Glomerular endothelial cell (primary cell): ENCODE data around the gene ZNF182. TPM values are rescaled to one million over a fixed set of nuclear protein-coding genes. Genes with fewer than 3 reads are reported as not detected.
"Not testable (repeated sequence)": the region's sequence is repeated elsewhere in the genome, so short reads cannot be mapped to it uniquely, and the experiment has no call there.

Experiments
- DNase-seq: peaks from one replicate; pipeline ENCODE4 v3.0.0-alpha.2; 2011; ENCODE audit warnings: low read depth, low spot score; ENCODE audit errors: extremely low read depth
- total RNA-seq: library from RNA; depleted of rRNA; stranded (reverse); fragments of >200 nt; gene quantifications from 2 replicates; pipeline ENCODE4 v1.2.3, GENCODE V29; 2015

The ZNF182 gene
- total RNA-seq, 1 donor from 2014 or later: 3.4 TPM

DNA sequence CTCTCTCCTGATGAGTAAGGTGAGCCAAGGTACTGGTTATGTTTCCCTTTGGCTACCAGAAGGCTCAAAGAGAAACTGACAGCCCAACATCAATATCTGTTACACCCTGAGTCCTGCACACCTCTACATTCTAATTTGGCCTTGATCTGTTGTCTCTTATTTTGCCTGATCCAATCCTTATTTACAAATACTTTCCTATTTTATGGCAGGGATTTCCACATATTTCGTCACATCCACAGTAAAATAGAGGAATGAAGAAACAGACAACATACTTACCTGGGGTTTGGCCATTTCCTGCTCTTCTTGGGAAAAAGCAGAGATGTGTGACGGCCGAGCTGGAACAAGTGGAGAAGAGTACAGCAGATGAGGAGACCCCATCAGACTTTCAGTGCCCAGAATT, 1.5 kb downstream of the ZNF182 start:
- DNase-seq: no peak

DNA sequence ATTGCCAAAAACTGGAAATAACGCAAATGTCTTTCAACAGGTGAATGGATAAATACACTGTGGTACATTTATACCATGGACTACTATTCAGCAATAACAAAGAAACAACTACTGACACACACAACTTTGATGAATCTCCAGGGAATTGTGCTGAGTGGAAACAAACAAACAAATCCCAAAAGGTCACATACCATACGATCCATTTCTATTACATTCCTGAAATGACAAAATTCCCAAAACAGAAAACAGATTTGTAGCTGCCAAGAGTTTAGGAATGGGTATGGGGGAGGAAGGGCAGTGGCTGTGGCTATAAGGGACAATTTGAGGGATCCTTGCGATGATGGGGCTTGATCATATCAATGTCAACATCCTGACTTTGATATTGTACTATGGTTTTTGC, 2.5 kb downstream of the ZNF182 start:
- no peak for DNase-seq

DNA sequence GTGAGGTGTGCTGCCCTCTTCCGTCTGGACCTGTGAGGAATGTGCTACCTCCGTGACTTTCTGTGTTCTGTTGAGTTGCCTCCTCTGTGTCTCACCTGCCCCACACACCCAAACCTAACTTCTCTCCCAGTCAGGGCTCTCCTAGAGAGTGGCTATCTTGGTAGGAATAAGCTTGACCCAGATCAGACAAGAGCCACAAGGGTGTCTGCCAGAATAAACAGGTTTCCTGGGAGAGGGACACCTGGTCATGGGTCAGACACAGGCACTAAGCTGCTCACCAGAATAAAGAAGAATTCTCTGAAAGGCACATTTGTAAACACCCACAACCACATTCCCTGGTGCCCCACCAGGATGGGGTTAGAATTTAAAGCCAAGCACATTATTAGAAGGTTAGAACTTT, 11.1 kb downstream of the ZNF182 start:
- no peak for DNase-seq

DNA sequence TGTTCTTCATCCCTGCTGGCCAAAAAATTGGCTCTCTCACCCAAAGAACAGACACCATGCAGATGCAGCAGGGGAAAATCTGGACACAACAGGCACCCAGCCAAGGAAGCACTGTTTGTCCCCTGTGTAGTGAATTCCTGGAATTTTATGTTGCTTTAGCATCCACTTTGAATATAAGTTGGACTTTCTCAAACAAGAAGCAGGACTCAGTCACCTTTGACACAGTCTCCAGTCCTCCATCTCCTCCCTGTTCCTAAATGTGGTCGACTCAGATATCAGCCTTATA, 11.8 kb downstream of the ZNF182 start:
- DNase-seq: no peak

DNA sequence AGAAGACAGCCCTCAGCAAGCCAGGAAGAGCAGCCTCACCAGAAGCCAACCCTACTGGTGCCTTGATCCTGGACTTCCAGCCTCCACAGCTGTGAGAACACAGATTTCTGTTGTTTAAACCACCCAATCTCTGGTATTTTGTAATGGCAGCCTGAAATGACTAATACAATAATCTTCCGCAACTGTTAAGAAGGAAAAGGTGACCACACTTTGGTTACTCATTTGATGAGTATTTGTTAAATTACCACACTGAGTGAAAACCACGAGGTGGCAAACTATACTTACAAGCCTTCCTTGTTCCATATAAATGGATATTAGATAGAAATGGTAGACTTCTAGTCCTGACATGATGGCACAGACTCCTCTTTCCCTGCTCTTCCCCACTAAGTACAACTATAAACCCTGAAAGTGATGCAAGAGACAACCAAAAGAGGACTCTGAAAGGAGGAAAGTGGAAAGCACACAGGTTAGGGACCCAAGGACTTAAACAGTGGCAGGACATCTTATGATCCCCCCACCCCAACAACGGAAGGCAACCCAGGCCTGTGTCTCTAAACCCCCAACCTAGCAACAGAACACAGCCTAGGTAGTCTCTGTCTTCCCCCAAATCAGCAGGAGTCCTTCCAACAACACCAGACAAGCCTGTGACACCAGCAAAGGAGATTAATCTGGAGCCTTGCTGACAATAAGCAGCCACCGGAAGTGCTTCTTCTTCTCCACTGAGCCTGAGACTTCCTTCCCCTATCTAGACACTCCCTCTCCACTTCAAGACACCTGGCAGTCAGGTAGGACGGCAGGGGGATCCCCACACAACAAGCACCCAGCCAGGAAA, 12.3 kb downstream of the ZNF182 start:
- DNase-seq: no peak

DNA sequence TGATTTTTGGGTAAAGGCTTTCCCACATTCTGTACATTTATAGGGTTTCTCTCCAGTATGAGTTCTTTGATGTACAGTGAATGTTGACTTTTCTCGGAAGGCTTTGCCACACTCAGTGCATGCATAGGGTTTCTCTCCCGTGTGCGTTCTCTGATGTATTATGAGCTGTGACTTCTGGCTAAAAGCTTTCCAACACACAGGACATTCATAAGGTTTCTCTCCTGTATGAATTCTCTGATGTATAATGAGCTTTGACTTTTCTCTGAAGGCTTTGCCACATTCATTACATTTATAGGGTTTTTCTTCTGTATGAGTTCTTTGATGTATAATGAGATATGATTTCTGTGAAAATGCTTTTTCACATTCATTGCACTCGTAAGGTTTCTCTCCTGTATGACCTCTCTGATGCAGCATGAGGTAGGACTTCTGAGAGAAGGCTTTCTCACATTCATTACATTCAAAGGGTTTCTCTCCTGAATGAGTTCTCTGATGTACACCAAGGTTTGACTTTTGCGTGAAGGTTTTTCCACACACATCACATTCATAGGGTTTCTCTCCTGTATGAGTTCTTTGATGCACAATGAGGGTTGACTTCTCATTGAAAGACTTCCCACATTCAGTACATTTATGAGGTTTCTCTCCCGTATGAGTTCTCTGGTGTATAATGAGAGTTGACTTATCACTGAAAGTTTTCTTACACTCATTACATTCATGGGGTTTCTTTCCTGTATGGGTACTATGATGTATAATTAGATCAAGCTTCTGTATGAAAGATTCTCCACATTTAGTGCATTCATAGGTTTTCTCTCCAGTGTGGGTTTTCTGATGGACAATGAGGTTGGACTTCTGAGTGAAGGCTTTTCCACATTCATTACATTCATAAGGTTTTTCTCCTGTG, 27.3 kb downstream of the ZNF182 start:
- no peak for DNase-seq

DNA sequence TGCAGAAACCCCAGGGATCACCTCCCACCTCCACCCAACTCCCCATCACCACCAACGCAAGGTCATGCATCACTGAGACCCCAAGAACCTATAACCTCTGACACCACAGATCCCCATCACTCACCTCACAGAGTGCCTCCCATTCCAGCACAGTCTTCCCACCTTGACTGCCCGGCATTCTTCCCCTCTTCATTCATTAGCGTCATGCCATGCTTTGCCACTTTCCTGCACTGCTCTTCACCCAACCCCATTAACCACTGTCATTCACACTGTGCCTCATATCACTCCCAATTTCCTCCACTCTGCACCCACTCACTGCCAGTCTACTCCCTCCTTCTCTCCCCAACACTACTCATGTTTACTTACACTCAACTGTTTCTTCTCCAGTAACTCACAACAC, 30.6 kb downstream of the ZNF182 start:
- DNase-seq: no peak

DNA sequence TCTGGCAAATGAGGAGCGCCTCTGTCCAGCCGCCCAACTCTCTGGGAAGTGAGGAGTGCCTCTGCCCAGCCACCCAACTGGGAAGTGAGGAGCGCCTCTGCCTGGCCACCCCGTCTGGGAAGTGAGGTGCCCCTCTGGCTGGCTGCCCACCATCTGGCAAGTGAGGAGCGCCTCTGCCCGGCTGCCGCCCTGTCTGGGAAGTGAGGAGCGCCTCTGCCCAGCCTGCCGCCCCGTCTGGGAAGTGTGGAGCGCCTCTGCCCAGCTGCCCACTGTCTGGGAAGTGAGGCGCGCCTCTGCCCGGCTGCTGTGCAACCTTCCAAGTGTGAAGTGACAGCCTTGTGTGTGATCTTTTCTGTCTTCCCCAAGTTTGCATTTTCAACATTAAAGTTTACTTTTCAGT, 38.3 kb downstream of the ZNF182 start:
- DNase-seq: not testable (repeated sequence)

DNA sequence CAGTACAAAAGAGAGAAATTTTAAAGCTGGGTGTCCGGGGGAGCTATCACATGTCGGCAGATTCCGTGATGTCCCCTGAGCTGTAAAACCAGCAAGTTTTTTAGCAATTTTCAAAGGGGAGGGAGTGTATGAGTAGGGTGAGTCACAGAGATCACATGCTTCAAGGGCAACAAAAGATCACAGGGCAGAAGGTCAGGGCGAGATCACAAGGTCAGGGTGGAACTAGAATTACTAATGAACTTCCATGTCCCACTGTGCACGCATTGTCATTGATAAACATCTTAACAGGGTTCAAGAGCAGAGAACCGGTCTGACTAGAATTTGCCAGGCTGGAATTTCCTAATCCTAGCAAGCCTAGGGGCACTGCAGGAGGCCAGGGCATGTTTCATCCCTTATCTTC, 42.0 kb downstream of the ZNF182 start:
- DNase-seq: not testable (repeated sequence)

DNA sequence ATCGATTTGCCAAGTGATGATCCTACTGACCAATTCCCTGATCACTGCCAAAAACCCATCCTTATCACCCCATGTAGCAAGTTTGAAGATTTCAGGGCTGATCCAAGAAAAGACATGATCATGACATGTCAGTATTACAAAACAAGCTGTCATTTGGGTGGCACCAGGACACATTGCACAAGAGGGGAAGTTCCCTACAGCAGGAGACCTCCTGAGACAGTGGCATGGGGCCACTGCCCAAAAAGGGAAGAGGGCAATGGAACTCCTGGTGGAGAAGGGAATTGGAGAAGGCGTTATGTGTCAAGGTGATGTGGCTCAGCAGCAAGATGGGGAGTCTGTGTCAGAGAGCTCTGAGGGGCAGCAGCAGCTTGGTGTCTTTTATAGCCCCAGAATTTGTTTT, 43.4 kb downstream of the ZNF182 start:
- DNase-seq: no peak

DNA sequence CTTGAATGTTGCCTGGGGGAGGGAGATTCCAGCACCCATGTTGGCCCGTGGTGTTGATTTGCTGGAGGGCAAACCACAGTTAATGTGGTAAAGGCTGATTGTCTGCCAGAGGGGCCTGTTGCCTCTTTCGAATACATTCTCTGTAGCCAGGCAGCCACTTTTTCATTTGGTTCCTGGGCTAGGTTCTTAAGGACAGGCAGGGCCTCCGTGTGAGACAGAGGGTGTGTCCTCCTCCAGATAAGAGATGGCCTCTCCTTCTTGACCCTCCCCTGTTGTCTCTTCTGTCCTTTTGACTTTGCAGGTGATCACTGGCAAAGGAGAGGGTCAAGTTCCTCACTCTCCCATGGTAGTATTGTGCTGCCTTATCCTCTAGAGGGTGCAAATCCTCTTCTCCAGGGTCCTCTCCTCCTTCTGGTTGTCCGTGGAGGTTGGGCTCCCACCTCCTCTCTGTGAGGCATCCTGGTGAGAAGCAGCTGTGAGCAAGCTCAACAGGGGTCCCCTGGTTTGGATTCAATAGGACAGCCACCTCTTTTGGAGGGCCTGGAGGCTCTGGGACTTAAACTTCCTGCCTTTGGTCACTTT, 44.9 kb downstream of the ZNF182 start:
- no peak for DNase-seq

DNA sequence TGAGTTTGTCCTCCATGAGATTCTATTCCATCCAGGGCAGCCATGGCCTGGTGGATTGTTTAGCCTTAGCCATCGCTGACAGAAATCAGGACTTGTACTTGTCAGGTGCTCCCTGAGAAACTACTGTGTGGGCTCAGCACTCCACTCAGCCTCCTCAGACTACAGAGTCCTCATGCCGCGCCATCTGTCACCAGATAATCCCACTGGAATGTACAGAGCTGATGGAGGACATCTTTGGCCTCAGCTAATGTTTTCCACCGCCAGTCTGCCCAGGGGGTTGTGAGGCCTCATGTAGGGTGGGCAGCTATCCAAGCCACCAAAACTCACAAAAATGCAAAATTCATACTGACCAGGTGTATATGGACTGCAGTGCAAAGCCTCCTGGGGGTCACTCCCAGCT, 45.6 kb downstream of the ZNF182 start:
- DNase-seq: not testable (repeated sequence)

DNA sequence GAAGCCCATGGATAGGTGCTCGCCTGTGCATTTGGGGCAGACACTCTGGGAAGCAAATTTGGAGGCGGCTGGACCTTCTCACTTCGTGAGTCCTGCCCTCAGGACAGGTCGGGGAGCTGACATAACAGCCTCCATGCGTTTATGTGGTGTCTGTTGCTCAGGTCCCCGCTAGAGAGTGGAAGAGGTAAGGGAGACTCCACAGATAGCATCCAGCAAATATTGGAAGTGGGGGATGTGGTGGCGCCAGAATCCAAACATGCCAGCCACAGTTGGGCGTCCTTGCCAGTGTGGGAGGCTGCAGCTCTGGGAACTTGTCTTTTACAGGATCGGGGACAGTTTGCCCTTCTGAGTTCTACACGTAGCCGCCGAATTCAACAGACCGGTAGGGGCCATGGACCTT, 47.8 kb downstream of the ZNF182 start:
- DNase-seq: no peak

DNA sequence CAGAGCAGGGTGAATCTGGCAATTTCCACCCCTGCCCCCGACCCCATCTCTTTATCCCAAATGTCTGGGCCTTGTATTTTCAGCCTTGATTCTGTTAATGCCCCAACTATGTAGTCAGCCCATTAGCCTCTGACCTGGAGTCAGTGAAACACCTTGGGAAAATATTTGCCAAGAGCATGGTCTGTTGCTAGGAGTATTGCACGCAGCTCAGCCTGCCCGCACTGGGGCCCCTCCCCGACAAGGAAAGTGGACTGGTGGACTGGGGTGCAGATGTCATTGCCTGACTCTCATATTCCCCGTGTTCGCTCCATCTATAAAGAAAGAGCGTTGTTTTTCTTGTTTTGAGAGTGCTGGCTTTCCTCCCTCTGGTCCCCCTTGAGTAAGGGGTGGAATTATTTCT, 48.5 kb downstream of the ZNF182 start:
- not testable (repeated sequence) for DNase-seq

DNA sequence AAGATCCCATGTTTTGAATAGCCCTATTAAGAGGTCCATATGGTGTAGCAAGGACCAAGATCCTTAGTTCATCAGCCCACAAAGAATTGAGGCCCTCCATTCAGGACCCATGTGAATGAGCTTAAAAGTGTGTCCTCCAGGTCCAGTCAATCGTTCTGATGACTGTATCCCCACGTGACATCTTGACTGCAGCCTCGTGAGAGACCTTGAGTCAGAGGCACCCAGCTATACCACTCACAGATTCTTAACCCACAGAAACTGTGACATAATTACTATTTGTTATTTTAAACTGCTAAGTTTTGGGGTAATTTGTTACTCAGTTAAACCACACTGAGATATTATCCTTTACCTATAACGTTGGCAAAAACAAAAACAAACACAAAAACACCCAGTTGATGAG, 62.4 kb downstream of the ZNF182 start:
- DNase-seq: no peak

DNA sequence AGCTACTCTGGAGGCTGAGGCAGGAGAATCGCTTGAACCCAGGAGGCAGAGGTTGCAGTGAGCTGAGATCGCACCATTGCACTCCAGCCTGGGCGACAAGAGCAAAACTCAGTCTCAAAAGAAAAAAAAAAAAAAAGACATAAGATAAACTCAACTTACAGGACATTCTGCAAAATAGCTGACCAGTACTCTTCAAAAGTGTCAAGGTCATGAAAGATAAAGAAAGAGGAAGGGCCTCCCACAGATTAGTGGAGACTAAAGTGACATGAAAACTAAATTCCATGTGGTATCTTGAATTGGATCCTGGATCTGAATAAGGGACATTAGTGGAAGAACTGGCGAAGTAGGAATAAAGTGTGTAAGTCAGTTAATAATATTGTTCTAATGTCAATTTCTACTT, 63.3 kb downstream of the ZNF182 start:
- DNase-seq: no peak

DNA sequence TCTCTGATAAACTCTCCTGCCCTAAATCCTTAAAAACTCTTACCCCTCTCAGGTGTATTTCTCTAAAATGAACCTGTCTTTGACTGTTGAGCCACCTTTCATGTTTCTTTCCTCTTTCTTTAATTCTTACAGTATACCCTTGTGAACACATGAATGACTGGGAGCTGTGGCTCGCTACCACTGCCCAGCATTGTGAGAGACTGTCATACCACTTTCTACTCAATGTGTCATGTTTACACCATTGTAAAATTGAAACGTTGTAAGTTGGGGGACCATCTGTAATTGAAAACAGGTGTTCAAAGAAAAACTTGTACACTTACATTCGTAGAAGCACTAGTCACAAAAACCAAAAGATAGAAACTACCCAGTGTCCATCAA, 66.9 kb downstream of the ZNF182 start:
- no peak for DNase-seq

DNA sequence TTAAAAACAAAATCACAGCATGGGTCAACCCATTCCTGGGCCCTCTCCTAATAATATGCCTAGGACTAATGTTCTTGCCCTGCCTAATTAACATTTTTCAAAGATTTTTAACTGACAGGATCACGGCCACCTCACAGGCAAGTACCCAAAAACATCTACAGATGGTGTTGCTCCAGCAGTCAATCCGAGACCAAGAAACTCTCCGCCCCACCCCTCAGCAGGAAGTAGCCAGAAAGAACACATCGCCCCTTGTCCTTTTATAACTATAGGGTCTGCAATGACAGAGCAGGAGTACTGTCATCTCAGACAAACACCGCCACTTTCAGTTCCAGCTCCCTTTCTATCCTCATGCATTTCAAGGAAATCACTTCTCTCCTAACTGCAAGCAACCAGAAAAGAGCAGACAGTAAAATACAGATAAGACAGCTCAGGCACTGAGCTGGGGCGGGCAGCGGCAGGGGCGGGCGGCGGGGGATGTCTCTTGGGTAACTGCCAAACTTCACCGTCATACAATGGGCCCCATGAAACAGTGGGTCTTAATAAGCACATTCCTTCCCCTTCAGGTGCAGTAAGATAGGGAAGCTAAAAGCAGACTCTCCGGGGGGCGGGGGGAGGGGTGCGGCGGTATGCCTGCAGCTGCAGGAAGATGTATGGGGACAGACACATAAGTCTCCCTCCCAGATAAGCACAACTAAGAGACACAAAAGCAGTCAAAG, 67.4 kb downstream of the ZNF182 start:
- no peak for DNase-seq

DNA sequence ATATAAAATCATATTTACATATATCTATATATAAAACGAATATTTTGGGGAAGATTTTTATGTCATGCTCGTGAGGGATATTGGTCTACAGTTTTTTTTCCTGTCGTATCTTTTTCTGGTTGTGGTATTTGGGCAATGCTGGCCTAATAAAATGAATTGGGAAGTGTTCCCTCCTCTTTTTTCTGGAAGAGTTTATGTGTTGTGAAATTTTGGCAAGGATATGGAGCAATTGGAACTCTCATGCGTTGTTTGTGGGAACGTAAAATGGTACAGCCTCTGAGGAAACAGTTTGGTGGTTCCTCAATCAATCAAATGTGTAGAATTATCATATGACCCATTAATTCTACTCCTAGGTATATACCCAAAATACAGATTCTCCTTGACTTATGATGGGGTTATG, 69.8 kb downstream of the ZNF182 start:
- no peak for DNase-seq

DNA sequence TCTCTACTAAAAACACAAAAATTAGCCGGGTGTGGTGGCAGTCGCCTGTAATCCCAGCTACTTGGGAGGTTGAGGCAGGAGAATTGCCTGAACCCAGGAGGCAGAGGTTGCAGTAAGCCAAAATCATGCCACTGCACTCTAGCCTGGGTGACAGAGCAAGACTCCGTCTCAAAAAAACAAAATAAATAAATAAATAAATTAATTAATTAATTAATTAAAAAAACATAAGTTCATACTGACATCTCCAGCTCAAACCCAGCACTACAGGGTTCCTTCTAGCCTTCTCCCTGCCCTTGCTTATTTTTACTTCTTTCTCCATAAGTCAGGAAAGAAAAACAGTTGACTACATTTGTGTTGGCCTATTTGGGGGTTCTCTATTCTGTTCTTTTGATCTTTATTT, 71.8 kb downstream of the ZNF182 start:
- DNase-seq: not testable (repeated sequence)

DNA sequence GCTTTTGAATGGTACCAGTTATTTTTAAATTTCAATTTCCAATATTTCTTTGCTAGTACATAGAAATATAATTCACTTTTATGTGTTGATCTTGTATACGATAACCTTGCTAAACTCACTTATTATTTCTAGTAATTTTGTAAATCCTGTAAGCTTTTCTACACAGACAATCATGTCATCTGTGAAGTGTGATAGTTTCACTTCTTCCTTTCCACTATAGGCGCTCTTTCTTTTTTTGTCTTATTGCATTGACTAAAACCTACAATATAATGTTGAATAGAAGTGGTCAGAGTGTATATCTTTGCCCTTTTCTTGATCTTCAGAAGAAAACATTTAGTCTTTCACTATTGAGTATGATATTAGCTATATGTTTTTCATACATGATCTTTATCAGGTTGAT, 76.6 kb downstream of the ZNF182 start:
- DNase-seq: no peak
